Measurements from ENCODE around the gene ZNF563.

DNA sequence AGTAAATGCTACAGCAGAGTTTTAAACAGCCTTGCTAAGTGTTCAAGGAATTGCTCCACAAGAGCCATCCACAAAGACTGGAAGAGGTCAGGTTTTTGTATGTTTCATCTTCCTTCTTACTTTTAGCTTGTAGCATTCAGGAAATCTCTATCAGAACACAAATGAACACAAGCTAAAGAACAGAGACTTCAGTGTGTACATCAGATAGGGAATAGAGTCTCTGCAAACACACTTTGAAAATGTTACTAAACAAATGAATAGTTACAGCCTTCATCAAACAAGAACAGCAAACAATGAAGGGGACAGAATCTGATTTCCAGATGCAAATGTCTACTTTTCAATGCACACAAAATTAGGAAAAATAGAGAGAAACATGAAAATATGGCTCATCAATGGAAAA lies 7.7 kb downstream of the ZNF563 start:
- no peak for TF ChIP-seq ZBED1 (IDR thresholded peaks at IDR 0.05; ENCODE audit: borderline replicate concordance)
- TF ChIP-seq, protein P1, sequence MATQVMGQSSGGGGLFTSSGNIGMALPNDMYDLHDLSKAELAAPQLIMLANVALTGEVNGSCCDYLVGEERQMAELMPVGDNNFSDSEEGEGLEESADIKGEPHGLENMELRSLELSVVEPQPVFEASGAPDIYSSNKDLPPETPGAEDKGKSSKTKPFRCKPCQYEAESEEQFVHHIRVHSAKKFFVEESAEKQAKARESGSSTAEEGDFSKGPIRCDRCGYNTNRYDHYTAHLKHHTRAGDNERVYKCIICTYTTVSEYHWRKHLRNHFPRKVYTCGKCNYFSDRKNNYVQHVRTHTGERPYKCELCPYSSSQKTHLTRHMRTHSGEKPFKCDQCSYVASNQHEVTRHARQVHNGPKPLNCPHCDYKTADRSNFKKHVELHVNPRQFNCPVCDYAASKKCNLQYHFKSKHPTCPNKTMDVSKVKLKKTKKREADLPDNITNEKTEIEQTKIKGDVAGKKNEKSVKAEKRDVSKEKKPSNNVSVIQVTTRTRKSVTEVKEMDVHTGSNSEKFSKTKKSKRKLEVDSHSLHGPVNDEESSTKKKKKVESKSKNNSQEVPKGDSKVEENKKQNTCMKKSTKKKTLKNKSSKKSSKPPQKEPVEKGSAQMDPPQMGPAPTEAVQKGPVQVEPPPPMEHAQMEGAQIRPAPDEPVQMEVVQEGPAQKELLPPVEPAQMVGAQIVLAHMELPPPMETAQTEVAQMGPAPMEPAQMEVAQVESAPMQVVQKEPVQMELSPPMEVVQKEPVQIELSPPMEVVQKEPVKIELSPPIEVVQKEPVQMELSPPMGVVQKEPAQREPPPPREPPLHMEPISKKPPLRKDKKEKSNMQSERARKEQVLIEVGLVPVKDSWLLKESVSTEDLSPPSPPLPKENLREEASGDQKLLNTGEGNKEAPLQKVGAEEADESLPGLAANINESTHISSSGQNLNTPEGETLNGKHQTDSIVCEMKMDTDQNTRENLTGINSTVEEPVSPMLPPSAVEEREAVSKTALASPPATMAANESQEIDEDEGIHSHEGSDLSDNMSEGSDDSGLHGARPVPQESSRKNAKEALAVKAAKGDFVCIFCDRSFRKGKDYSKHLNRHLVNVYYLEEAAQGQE (IDR thresholded peaks at IDR 0.05; ENCODE audit: low read depth, low read length) = no peak
- TF ChIP-seq EZH2 (IDR thresholded peaks at IDR 0.05; ENCODE audit: borderline replicate concordance, control insufficient read depth, low read depth, low read length) = no peak

Data from GM12878 (cell line).